Measurements from ENCODE around the gene WDR53.

Gene WDR53

GRCh38 chr3:196603683-196604082 lies 35.3 kb upstream of the WDR53 start:
- TF ChIP-seq CTCF (IDR thresholded peaks at IDR 0.05), result no peak

GRCh38 chr3:196602673-196603072 lies 34.3 kb upstream of the WDR53 start:
- no peak for TF ChIP-seq CTCF (IDR thresholded peaks at IDR 0.05)

GRCh38 chr3:196600359-196600758 lies 32.0 kb upstream of the WDR53 start:
- TF ChIP-seq CTCF (IDR thresholded peaks at IDR 0.05), result no peak

- no peak for TF ChIP-seq CTCF (IDR thresholded peaks at IDR 0.05)
These were observed 31.4 kb upstream of the WDR53 start for GRCh38 chr3:196599734-196600128.

- no peak for TF ChIP-seq CTCF (IDR thresholded peaks at IDR 0.05)
These were observed 28.0 kb upstream of the WDR53 start for GRCh38 chr3:196596355-196596754.

GRCh38 chr3:196590279-196590678 lies 21.9 kb upstream of the WDR53 start:
- TF ChIP-seq CTCF (IDR thresholded peaks at IDR 0.05), result no peak

- TF ChIP-seq CTCF (IDR thresholded peaks at IDR 0.05), result no peak
These were observed 16.8 kb upstream of the WDR53 start for GRCh38 chr3:196585044-196585757.

GRCh38 chr3:196572389-196572788 lies 4.0 kb upstream of the WDR53 start:
- no peak for TF ChIP-seq CTCF (IDR thresholded peaks at IDR 0.05)

Data from LNCAP (cell line).